A673 (cell line): ENCODE measurements around the gene ENTHD1. TPM values are rescaled to one million over a fixed set of nuclear protein-coding genes. Genes with fewer than 3 reads are reported as not detected.

Source experiments
- BruUV-seq: library from RNA; stranded (reverse); fragments of 400-500 nt; replicated peaks from 2 replicates; lab custom pipeline; 2021; lab: Mats Ljungman, UMichigan
- CTCF ChIA-PET: fragments of 300-600 bp; sonication (Branson Sonifier 250); formaldehyde crosslinking; loops from one replicate; lab custom pipeline; 2022; ENCODE audit warnings: antibody characterized with exemption; lab: Charles Lee
- POLR2A ChIA-PET: fragments of 300-600 bp; sonication (Branson Sonifier 250); formaldehyde crosslinking; loops from one replicate; lab custom pipeline; 2022; ENCODE audit warnings: antibody characterized with exemption; ENCODE audit not compliant: low non-redundant PET; lab: Charles Lee
- DNase-seq: peaks from one replicate; pipeline ENCODE4 v3.0.0-alpha.2; 2015; ENCODE audit warnings: low spot score
- H3K27ac ChIP-seq: fragments of 200-600 bp; sonication (generic); 2 replicates; pipeline ENCODE4 v1.5.1; 2016; ENCODE audit warnings: mixed run types, low read depth, mild to moderate bottlenecking, mixed read lengths, antibody characterized with exemption, low read length; ENCODE audit not compliant: poor library complexity, severe bottlenecking
- H3K27me3 ChIP-seq: fragments of 200-600 bp; sonication (generic); replicated peaks from 2 replicates; pipeline ENCODE4 v1.6.1; 2017; ENCODE audit warnings: mixed run types, low read depth, mild to moderate bottlenecking, mixed read lengths, antibody characterized with exemption, low read length; ENCODE audit not compliant: insufficient read depth, poor library complexity
- H3K36me3 ChIP-seq: fragments of 200-600 bp; sonication (generic); 2 replicates; pipeline ENCODE4 v1.6.1; 2016; ENCODE audit warnings: mixed run types, mild to moderate bottlenecking, mixed read lengths, antibody characterized with exemption, low read length; ENCODE audit not compliant: insufficient read depth, poor library complexity, severe bottlenecking
- H3K4me1 ChIP-seq: fragments of 200-600 bp; sonication (generic); 2 replicates; pipeline ENCODE4 v1.6.1; 2017; ENCODE audit warnings: mixed run types, mild to moderate bottlenecking, mixed read lengths, antibody characterized with exemption, low read length; ENCODE audit not compliant: insufficient read depth, poor library complexity, severe bottlenecking
- H3K4me3 ChIP-seq: fragments of 200-600 bp; sonication (generic); 2 replicates; pipeline ENCODE4 v1.5.1; 2016; ENCODE audit warnings: low read depth, mixed run types, mild to moderate bottlenecking, mixed read lengths, low read length; ENCODE audit not compliant: poor library complexity, severe bottlenecking
- H3K9me3 ChIP-seq: fragments of 200-600 bp; sonication (generic); 2 replicates; pipeline ENCODE4 v1.6.1; 2016; ENCODE audit warnings: mixed run types, low read depth, mild to moderate bottlenecking, mixed read lengths, antibody characterized with exemption, low read length; ENCODE audit not compliant: poor library complexity, severe bottlenecking
- CTCF ChIP-seq: fragments of 300-800, 200-600 bp; sonication (generic); conservative IDR thresholded peaks from 2 replicates; pipeline ENCODE4 v1.5.1; 2017; ENCODE audit warnings: low read depth, mild to moderate bottlenecking, antibody characterized with exemption, low read length, moderate library complexity, mixed read lengths
- EZH2 ChIP-seq: fragments of 200-600 bp; sonication (generic); IDR thresholded peaks from 2 replicates; pipeline ENCODE4 v1.6.1; 2017; ENCODE audit warnings: borderline replicate concordance, low read depth, mild to moderate bottlenecking, mixed read lengths, antibody characterized with exemption, low read length; ENCODE audit not compliant: poor library complexity, severe bottlenecking
- intact Hi-C: fragments of 100-400 bp; cut with micrococcal nuclease; formaldehyde crosslinking; loops from one replicate; pipeline ENCODE4 v1.10.0; 2022; ENCODE audit not compliant: unreplicated experiment
- total RNA-seq: library from RNA; stranded (reverse); gene quantifications from 2 replicates; pipeline ENCODE4 v1.2.3, GENCODE V29; 2021

Gene ENTHD1
- total RNA-seq, 1 experiment from 2014 or later: not detected

GRCh38 chr22:39719559-39720450, 173.8 kb downstream of the ENTHD1 start:
- CTCF ChIA-PET: no interaction called here
- intact Hi-C loops: no loop called here

GRCh38 chr22:39718921-39719475, 174.6 kb downstream of the ENTHD1 start:
- no peak for TF ChIP-seq CTCF
- no peak for TF ChIP-seq EZH2
- no peak for DNase-seq
- ChIA-PET CTCF (no interaction called here), POLR2A (no interaction called here)
- no TSS peak for BruUV-seq
- H3K4me3 ChIP-seq: no peak overlapping the region
- H3K27me3 ChIP-seq: no peaks in the 10 kb centered on the region
- no peak overlapping the region for H3K27ac ChIP-seq
- intact Hi-C loops: no loop called here
- no peaks in the 10 kb centered on the region for H3K36me3 ChIP-seq
- H3K9me3 ChIP-seq: no peaks in the 10 kb centered on the region
- no peaks in the 10 kb centered on the region for H3K4me1 ChIP-seq

More at GRCh38 chr22:39719559-39720450, 173.8 kb downstream of the ENTHD1 start:
- Histone ChIP-seq H3K4me1 (no peaks in the 10 kb centered on the region), H3K4me3 (no peak overlapping the region), H3K27me3 (no peaks in the 10 kb centered on the region), H3K36me3 (no peaks in the 10 kb centered on the region), H3K9me3 (no peaks in the 10 kb centered on the region), H3K27ac (no peak overlapping the region)
- POLR2A ChIA-PET: no interaction called here
- TF ChIP-seq EZH2: no peak
- TF ChIP-seq CTCF: no peak
- DNase-seq: no peak
- BruUV-seq: no TSS peak

GRCh38 chr22:39718206-39718605, 175.4 kb downstream of the ENTHD1 start:
- DNase-seq: no peak
- Histone ChIP-seq H3K4me1 (no peaks in the 10 kb centered on the region), H3K4me3 (no peak overlapping the region), H3K9me3 (no peaks in the 10 kb centered on the region), H3K27me3 (no peaks in the 10 kb centered on the region), H3K27ac (no peak overlapping the region), H3K36me3 (no peaks in the 10 kb centered on the region)
- ChIA-PET POLR2A (no interaction called here), CTCF (no interaction called here)
- no peak for TF ChIP-seq CTCF
- TF ChIP-seq EZH2: no peak
- intact Hi-C loops: no loop called here
- BruUV-seq: no TSS peak
